Endothelial cell of umbilical vein (primary cell): ENCODE data around the gene GRAMD1B. TPM values are rescaled to one million over a fixed set of nuclear protein-coding genes. Genes with fewer than 3 reads are reported as not detected.
"Not testable (repeated sequence)": the region's sequence is repeated elsewhere in the genome, so short reads cannot be mapped to it uniquely, and the experiment has no call there.

Experiments used
- BruUV-seq: library from RNA; stranded (reverse); fragments of 400-500 nt; replicated peaks from 2 replicates; lab custom pipeline; 2021; lab: Mats Ljungman, UMichigan
- CTCF ChIA-PET: fragments of 300-600, 350-600 bp; sonication (Branson Sonifier 250); formaldehyde crosslinking; loops from one replicate; lab custom pipeline; 2021; ENCODE audit warnings: antibody characterized with exemption, inconsistent platforms; lab: Charles Lee
- POLR2A ChIA-PET: fragments of 300-600, 350-600 bp; sonication (Branson Sonifier 250); formaldehyde crosslinking; loops from one replicate; lab custom pipeline; 2021; ENCODE audit warnings: antibody characterized with exemption, inconsistent platforms; lab: Charles Lee
- DNase-seq: peaks from one replicate; pipeline ENCODE4 v3.0.0-alpha.2; 2011; ENCODE audit warnings: low read depth, low spot score
- FAIRE-seq: peaks from 2 replicates; lab custom pipeline; 2011; peaks lifted over from hg19 to GRCh38; lab: Jason Lieb, UNC
- H2AFZ ChIP-seq: 2 replicates; pipeline ENCODE4 v1.6.0; 2012; ENCODE audit warnings: low read depth, low read length, control low read depth, inconsistent platforms
- H3K27ac ChIP-seq: 2 replicates; pipeline ENCODE4 v1.5.1; 2011; ENCODE audit warnings: low read depth, mild to moderate bottlenecking, control low read depth, low read length, moderate library complexity; ENCODE audit not compliant: insufficient read depth
- H3K27me3 ChIP-seq, 2 experiments: 2 replicates each; pipeline versions ENCODE4 v1.6.0 to v1.6.1; 2011; ENCODE audit warnings: low read length in 2 of 2, mixed read lengths in 1 of 2; ENCODE audit not compliant: control insufficient read depth in 2 of 2, insufficient read depth in 2 of 2
- H3K36me3 ChIP-seq, 2 experiments: 2 replicates in 1 of 2; 3 replicates in 1 of 2; pipeline ENCODE4 v1.5.1; 2011; ENCODE audit warnings: low read length in 2 of 2, mild to moderate bottlenecking in 1 of 2, moderate library complexity in 1 of 2; ENCODE audit not compliant: control insufficient read depth in 2 of 2, insufficient read depth in 2 of 2; ENCODE audit errors: extremely low read depth in 1 of 2
- H3K4me1 ChIP-seq: 3 replicates; pipeline ENCODE4 v1.5.1; 2011; ENCODE audit warnings: mild to moderate bottlenecking, low read length; ENCODE audit not compliant: control insufficient read depth, insufficient read depth; ENCODE audit errors: extremely low read depth
- H3K4me2 ChIP-seq: 2 replicates; pipeline ENCODE4 v1.6.1; 2011; ENCODE audit warnings: low read length, control low read depth, mixed read lengths; ENCODE audit not compliant: insufficient read depth
- H3K4me3 ChIP-seq, 3 experiments: fragments of 200-600 bp in 1 of 3; sonication (generic), shearing (Covaris generic) in 1 of 3; replicated peaks in 1 of 3; 2 replicates each; pipeline ENCODE4 v1.5.1; 2011 to 2016; ENCODE audit warnings: control low read depth in 3 of 3, low read length in 3 of 3, mild to moderate bottlenecking in 2 of 3, inconsistent platforms in 1 of 3, low read depth in 1 of 3, moderate library complexity in 1 of 3; ENCODE audit not compliant: insufficient read depth in 1 of 3
- H3K79me2 ChIP-seq: 2 replicates; pipeline ENCODE4 v1.6.0; 2012; ENCODE audit warnings: low read length, inconsistent platforms; ENCODE audit not compliant: control insufficient read depth, insufficient read depth
- H3K9ac ChIP-seq: replicated peaks from 2 replicates; pipeline ENCODE3; 2011; ENCODE audit warnings: low read length, control low read depth; ENCODE audit not compliant: insufficient read depth; ENCODE audit errors: extremely low read depth
- H3K9me1 ChIP-seq: replicated peaks from 3 replicates; pipeline ENCODE4 v1.6.0; 2011; ENCODE audit warnings: mild to moderate bottlenecking, low read length; ENCODE audit not compliant: control insufficient read depth, insufficient read depth; ENCODE audit errors: extremely low read depth
- H3K9me3 ChIP-seq: replicated peaks from 2 replicates; pipeline ENCODE4 v1.5.1; 2012; ENCODE audit warnings: low read length, inconsistent platforms; ENCODE audit not compliant: control insufficient read depth, insufficient read depth
- H4K20me1 ChIP-seq: replicated peaks from 2 replicates; pipeline ENCODE3; 2011; ENCODE audit warnings: mild to moderate bottlenecking, low read length; ENCODE audit not compliant: control insufficient read depth, insufficient read depth; ENCODE audit errors: extremely low read depth
- EZH2 ChIP-seq: IDR thresholded peaks from 2 replicates; pipeline ENCODE4 v1.6.1; 2012; ENCODE audit warnings: borderline replicate concordance, low read depth, mild to moderate bottlenecking, moderate library complexity, low read length, inconsistent platforms; ENCODE audit not compliant: severe bottlenecking
- FOS ChIP-seq: IDR thresholded peaks from 2 replicates; pipeline ENCODE4 v1.6.1; 2011; ENCODE audit warnings: mild to moderate bottlenecking, low read length, moderate library complexity, borderline replicate concordance; ENCODE audit not compliant: insufficient read depth
- GATA2 ChIP-seq: IDR thresholded peaks from 2 replicates; pipeline ENCODE4 v1.7.0; 2011; ENCODE audit warnings: low read depth, mild to moderate bottlenecking, moderate library complexity, mixed read lengths, low read length; ENCODE audit not compliant: insufficient read length, insufficient read depth
- JUN ChIP-seq: IDR thresholded peaks from 2 replicates; pipeline ENCODE4 v1.6.1; 2011; ENCODE audit warnings: borderline replicate concordance, low read depth; ENCODE audit not compliant: insufficient read length, insufficient read depth
- MYC ChIP-seq: IDR thresholded peaks from one replicate; pipeline ENCODE4 v1.6.1; 2011; ENCODE audit warnings: mild to moderate bottlenecking, low read depth, low read length
- POLR2A ChIP-seq: IDR thresholded peaks from 2 replicates; pipeline ENCODE4 v1.6.1; 2012; ENCODE audit warnings: low read depth, mild to moderate bottlenecking, control low read depth, low read length
- POLR2AphosphoS5 ChIP-seq: IDR thresholded peaks from 2 replicates; pipeline ENCODE4 v1.6.1; 2012; ENCODE audit warnings: low read depth, mild to moderate bottlenecking, control low read depth, low read length, moderate library complexity; ENCODE audit not compliant: insufficient read depth
- dilution Hi-C: fragments of 300-500 bp; cut with MboI; formaldehyde crosslinking; loops from one replicate; pipeline ENCODE4 v1.15.0; 2019; ENCODE audit warnings: low sequenced_read_pairs; ENCODE audit not compliant: extremely low pct_ligation_motif_present
- intact Hi-C: fragments of 100-400 bp; cut with micrococcal nuclease; formaldehyde crosslinking; loops from one replicate; pipeline ENCODE4 v1.10.0; 2022
- polyA plus RNA-seq, 4 experiments: library from polyadenylated mRNA; depleted of rRNA in 3 of 4; stranded (reverse) in 3 of 4; unstranded in 1 of 4; fragments of >200 nt; gene quantifications; 2 replicates each; pipeline versions ENCODE4 v1.2.1 to v1.2.3, GENCODE V29; 2011 to 2012; ENCODE audit warnings: missing spikeins in 1 of 4
- total RNA-seq: library from RNA; stranded (reverse); gene quantifications from 2 replicates; pipeline ENCODE4 v1.2.3, GENCODE V29; 2021
- TF ChIP-seq, protein P1 (sequence below), 2 donors: IDR thresholded peaks; 1 replicate in 1 of 2; 2 replicates in 1 of 2; pipeline ENCODE4 v1.5.1; 2011; ENCODE audit warnings: low read length in 2 of 2, mild to moderate bottlenecking in 2 of 2, moderate library complexity in 2 of 2, control low read depth in 1 of 2, inconsistent platforms in 1 of 2, low read depth in 1 of 2; ENCODE audit not compliant: insufficient read depth in 1 of 2; ENCODE audit errors: extremely low read depth in 1 of 2
- TF ChIP-seq, protein P2 (sequence below): IDR thresholded peaks from 2 replicates; pipeline ENCODE4 v1.6.1; 2011; ENCODE audit not compliant: insufficient read depth, insufficient read length

Gene GRAMD1B
- total and polyA plus RNA-seq, 2 donors (not counting 3 experiments of a cell fraction or from before 2014, with no cell fraction given): 5.1 to 11.1 TPM

DNA sequence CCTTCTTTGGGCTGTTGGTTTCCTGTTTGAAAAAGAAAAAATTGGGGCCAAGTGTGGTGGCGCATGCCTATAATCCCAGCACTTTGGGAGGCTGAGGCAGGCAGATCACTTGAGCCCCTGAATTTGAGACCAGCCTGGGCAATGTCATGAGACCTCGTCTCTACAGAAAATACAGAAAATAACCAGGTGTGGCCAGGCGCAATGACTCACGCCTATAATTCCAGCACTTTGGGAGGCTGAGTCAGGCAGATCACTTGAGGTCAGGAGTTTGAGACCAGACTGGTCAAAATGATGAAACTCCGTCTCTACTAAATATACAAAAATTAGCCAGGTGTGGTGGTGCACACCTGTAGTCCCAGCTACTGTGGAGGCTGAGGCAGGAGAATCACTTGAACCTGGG, 26.4 kb downstream of the GRAMD1B start:
- CTCF ChIA-PET: interaction anchor here (0.9 to 1.2 kb wide), 3 partner anchors 10 to 55 kb away, joined by 3 to 5 read pairs (median 3); no protein-coding TSS in a partner anchor
- H3K36me3 ChIP-seq, H3K9ac ChIP-seq, H3K27ac ChIP-seq, intact Hi-C loops, DNase-seq, H3K4me3 ChIP-seq, H3K9me3 ChIP-seq, BruUV-seq, H4K20me1 ChIP-seq, H3K4me2 ChIP-seq, FAIRE-seq, dilution Hi-C loops, H3K9me1 ChIP-seq, H3K79me2 ChIP-seq, H3K27me3 ChIP-seq, H2AFZ ChIP-seq: not testable (repeated sequence)
- POLR2A ChIA-PET: interaction anchor here (0.6 kb wide), 1 partner anchor 394 kb away, joined by 3 read pairs; the partner anchor contains the start of gene HSPA8
- H3K4me1 ChIP-seq: peaks cover 15% of the 10 kb centered on the region

DNA sequence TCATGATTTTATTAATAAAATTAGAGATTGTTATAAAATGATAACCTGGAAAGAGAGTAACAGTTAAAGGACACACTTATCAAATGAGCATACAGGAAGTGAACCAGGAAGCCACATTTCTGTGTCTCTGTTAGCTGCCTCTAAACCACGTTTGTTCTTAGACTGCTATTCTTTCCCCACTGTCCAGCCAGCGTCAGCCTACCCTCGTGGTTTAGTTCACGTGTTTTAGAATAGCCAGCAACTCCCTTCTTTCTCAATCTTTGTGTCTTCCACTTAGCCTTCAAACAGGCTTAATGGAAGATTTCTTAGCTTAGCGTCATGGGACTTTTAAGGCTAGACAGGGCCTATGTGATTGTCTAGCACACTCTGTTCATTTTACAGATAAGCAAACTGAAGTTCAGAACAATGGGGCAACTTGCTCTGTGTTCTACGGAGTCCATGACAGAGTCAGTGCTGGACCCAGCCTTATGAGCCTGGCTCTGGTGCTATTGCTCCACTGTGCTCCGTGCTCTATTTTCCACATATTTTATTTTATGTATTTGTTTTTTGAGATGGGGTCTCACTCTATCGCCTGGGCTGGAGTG, 27.2 kb downstream of the GRAMD1B start:
- intact Hi-C loops: no loop called here
- H3K4me2 ChIP-seq: no peak overlapping the region
- peaks cover 15% of the 10 kb centered on the region for H3K4me1 ChIP-seq
- H3K9me3 ChIP-seq: no peaks in the 10 kb centered on the region
- no peak overlapping the region for H3K27ac ChIP-seq
- dilution Hi-C loops: no loop called here
- no TSS peak for BruUV-seq
- H2AFZ ChIP-seq: no peak overlapping the region
- no peaks in the 10 kb centered on the region for H3K9me1 ChIP-seq
- no peak overlapping the region for H3K4me3 ChIP-seq
- no peak for TF ChIP-seq GATA2
- no peak for TF ChIP-seq EZH2
- TF ChIP-seq, protein P1, sequence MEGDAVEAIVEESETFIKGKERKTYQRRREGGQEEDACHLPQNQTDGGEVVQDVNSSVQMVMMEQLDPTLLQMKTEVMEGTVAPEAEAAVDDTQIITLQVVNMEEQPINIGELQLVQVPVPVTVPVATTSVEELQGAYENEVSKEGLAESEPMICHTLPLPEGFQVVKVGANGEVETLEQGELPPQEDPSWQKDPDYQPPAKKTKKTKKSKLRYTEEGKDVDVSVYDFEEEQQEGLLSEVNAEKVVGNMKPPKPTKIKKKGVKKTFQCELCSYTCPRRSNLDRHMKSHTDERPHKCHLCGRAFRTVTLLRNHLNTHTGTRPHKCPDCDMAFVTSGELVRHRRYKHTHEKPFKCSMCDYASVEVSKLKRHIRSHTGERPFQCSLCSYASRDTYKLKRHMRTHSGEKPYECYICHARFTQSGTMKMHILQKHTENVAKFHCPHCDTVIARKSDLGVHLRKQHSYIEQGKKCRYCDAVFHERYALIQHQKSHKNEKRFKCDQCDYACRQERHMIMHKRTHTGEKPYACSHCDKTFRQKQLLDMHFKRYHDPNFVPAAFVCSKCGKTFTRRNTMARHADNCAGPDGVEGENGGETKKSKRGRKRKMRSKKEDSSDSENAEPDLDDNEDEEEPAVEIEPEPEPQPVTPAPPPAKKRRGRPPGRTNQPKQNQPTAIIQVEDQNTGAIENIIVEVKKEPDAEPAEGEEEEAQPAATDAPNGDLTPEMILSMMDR (IDR thresholded peaks at IDR 0.05; ENCODE audit: extremely low read depth in 1 of 2, insufficient read depth in 1 of 2, low read depth in 1 of 2, low read length in 2 of 2): no peak
- TF ChIP-seq POLR2AphosphoS5: no peak
- no peak for TF ChIP-seq MYC
- TF ChIP-seq POLR2A: no peak
- TF ChIP-seq FOS: no peak
- TF ChIP-seq, protein P2, sequence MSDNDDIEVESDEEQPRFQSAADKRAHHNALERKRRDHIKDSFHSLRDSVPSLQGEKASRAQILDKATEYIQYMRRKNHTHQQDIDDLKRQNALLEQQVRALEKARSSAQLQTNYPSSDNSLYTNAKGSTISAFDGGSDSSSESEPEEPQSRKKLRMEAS: no peak
- TF ChIP-seq JUN: no peak
- H3K9ac ChIP-seq: no peak overlapping the region
- no peak for DNase-seq
- ChIA-PET CTCF (interaction anchor here (0.9 to 1.2 kb wide), 4 partner anchors 9 to 54 kb away, joined by 3 to 6 read pairs (median 4); no protein-coding TSS in a partner anchor), POLR2A (interaction anchor here (0.6 kb wide), 1 partner anchor 395 kb away, joined by 3 read pairs; the partner anchor contains the start of gene HSPA8)
- no peaks in the 10 kb centered on the region for H3K27me3 ChIP-seq
- no peaks in the 10 kb centered on the region for H4K20me1 ChIP-seq
- no peaks in the 10 kb centered on the region for H3K79me2 ChIP-seq
- H3K36me3 ChIP-seq: no peaks in the 10 kb centered on the region
- peak; percentile 62 for FAIRE-seq
